Ishikawa (cell line): ENCODE results near the gene CAMTA1.

Experiments
- CEBPB ChIP-seq: IDR thresholded peaks from 2 replicates; pipeline ENCODE4 v1.6.1; 2012
- CREB1 ChIP-seq: IDR thresholded peaks from 2 replicates; pipeline ENCODE4 v1.6.1; 2012; ENCODE audit warnings: low read depth
- EGR1 ChIP-seq: IDR thresholded peaks from 2 replicates; pipeline ENCODE4 v1.6.1; 2012
- EP300 ChIP-seq: IDR thresholded peaks from 2 replicates; pipeline ENCODE4 v1.6.1; 2012; ENCODE audit warnings: borderline replicate concordance
- FOXM1 ChIP-seq: IDR thresholded peaks from 2 replicates; pipeline ENCODE4 v1.6.1; 2012; ENCODE audit warnings: low read depth, borderline replicate concordance
- NFIC ChIP-seq: IDR thresholded peaks from 2 replicates; pipeline ENCODE4 v1.6.1; 2012
- RAD21 ChIP-seq: IDR thresholded peaks from 2 replicates; pipeline ENCODE4 v1.6.1; 2012; ENCODE audit warnings: low read depth
- REST ChIP-seq: IDR thresholded peaks from 2 replicates; pipeline ENCODE4 v1.6.1; 2012; ENCODE audit warnings: low read depth, mild to moderate bottlenecking
- TAF1 ChIP-seq: IDR thresholded peaks from 2 replicates; pipeline ENCODE4 v1.6.1; 2012; ENCODE audit warnings: low read depth, mild to moderate bottlenecking
- TCF12 ChIP-seq: IDR thresholded peaks from 2 replicates; pipeline ENCODE4 v1.6.1; 2012; ENCODE audit warnings: low read depth
- TEAD4 ChIP-seq: IDR thresholded peaks from 2 replicates; pipeline ENCODE4 v1.6.1; 2012
- USF1 ChIP-seq: IDR thresholded peaks from 2 replicates; pipeline ENCODE4 v1.6.1; 2012
- YY1 ChIP-seq: IDR thresholded peaks from 2 replicates; pipeline ENCODE4 v1.6.1; 2012; ENCODE audit warnings: low read depth
- TF ChIP-seq, protein P1 (sequence below): IDR thresholded peaks from 2 replicates; pipeline ENCODE4 v1.6.1; 2012

DNA sequence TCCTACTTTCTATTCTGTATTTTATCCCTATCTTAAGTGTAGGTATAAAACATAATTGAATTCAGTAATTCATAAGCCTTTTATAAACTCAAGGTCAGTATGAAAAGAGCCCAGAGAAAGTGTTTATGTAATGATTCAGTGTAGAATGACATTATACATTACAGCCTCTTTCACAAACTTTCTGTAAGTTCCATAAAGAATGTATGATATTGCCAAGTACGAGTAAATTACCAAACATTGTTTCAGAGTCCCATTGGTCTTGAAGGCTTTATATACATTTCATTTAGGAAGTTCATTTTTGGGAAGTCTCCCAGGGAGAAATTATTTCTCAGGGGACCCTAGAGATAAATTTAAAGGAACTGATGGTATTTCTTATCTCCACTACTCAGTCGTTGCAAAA lies 948.0 kb downstream of the CAMTA1 start:
- no peak for TF ChIP-seq CEBPB
- no peak for TF ChIP-seq CREB1
- no peak for TF ChIP-seq USF1
- TF ChIP-seq REST: no peak
- no peak for TF ChIP-seq EGR1
- TF ChIP-seq NFIC: no peak
- TF ChIP-seq TAF1: no peak
- no peak for TF ChIP-seq EP300
- no peak for TF ChIP-seq TEAD4
- no peak for TF ChIP-seq RAD21
- no peak for TF ChIP-seq TCF12
- no peak for TF ChIP-seq YY1
- no peak for TF ChIP-seq FOXM1
- TF ChIP-seq, protein P1, sequence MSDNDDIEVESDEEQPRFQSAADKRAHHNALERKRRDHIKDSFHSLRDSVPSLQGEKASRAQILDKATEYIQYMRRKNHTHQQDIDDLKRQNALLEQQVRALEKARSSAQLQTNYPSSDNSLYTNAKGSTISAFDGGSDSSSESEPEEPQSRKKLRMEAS: no peak
